Mucosa of descending colon (tissue), 3 donors: Measurements from ENCODE around the gene DRC1. TPM values are rescaled to one million over a fixed set of nuclear protein-coding genes. Genes with fewer than 3 reads are reported as not detected.
A peak's percentile ranks its signal among the peaks of the same experiment; 100 is the strongest.

ENCODE experiments used
- ATAC-seq: fragments of 200-7000 bp; cut with Tn5 transposase; one replicate; pipeline ENCODE4 v1.9.1; 2020; ENCODE audit warnings: mild to moderate bottlenecking, moderate library complexity
- DNase-seq, 3 donors: peaks; one replicate each; pipeline ENCODE4 v3.0.0-alpha.2; 2020
- H3K36me3 ChIP-seq: fragments of 200-600 bp; one replicate; pipeline ENCODE4 v1.8.0; 2021; ENCODE audit warnings: low read depth, mild to moderate bottlenecking
- H3K4me1 ChIP-seq: fragments of 200-600 bp; one replicate; pipeline ENCODE4 v1.8.0; 2021; ENCODE audit warnings: low read depth, mild to moderate bottlenecking
- H3K4me3 ChIP-seq: fragments of 200-600 bp; one replicate; pipeline ENCODE4 v1.8.0; 2021; ENCODE audit warnings: mild to moderate bottlenecking
- H3K9me3 ChIP-seq: fragments of 200-600 bp; one replicate; pipeline ENCODE4 v1.8.0; 2021; ENCODE audit warnings: mild to moderate bottlenecking
- CTCF ChIP-seq: fragments of 200-600 bp; IDR thresholded peaks from one replicate; pipeline ENCODE4 v1.8.0; 2022; ENCODE audit warnings: antibody characterized with exemption, mild to moderate bottlenecking
- intact Hi-C, 2 donors: fragments of 100-400 bp; cut with DNase I in 1 of 2; cut with micrococcal nuclease in 1 of 2; formaldehyde crosslinking; loops; one replicate each; pipeline versions ENCODE4 v1.11.0 to v1.11.1; 2022; cut with DNase I, micrococcal nuclease
- total RNA-seq, 3 donors: library from RNA; stranded (reverse); fragmentation: NEBNext Ultra II Directional in 2 of 3; extraction: Animal tissue kit (Norgen Biotek cat#: 25700) in 2 of 3; gene quantifications; one replicate each; pipeline versions ENCODE4 v1.2.1 to v1.2.4, GENCODE V29; 2021 to 2023
- donor health status: DM: no; HTN: no; CAD: no; lungs with moderate emphysema.
- donor health status: DM: no; HTN: no; CAD: no.
- donor health status: DM: no; HTN: yes; CAD: no.

The DRC1 gene
- total RNA-seq, 3 donors from 2014 or later = not detected

- no peak for TF ChIP-seq CTCF
- ATAC-seq (no peak), DNase-seq (no peak)
- Histone ChIP-seq H3K9me3 (no peaks in the 10 kb centered on the region), H3K4me3 (no peak overlapping the region), H3K4me1 (no peaks in the 10 kb centered on the region), H3K36me3 (no peaks in the 10 kb centered on the region)
- intact Hi-C loops = no loop called here
These were observed 81.3 kb downstream of the DRC1 start for GRCh38 chr2:26483027-26483326.

GRCh38 chr2:26483516-26483915, 81.8 kb downstream of the DRC1 start:
- H3K9me3 ChIP-seq = no peaks in the 10 kb centered on the region
- H3K4me1 ChIP-seq = no peaks in the 10 kb centered on the region
- ATAC-seq = no peak
- intact Hi-C loops = no loop called here
- TF ChIP-seq CTCF = no peak
- H3K36me3 ChIP-seq = no peaks in the 10 kb centered on the region
- no peak overlapping the region for H3K4me3 ChIP-seq
- DNase-seq = no peak

GRCh38 chr2:26483957-26484565, 82.3 kb downstream of the DRC1 start:
- no peaks in the 10 kb centered on the region for H3K9me3 ChIP-seq
- H3K36me3 ChIP-seq = no peaks in the 10 kb centered on the region
- H3K4me1 ChIP-seq = no peaks in the 10 kb centered on the region
- H3K4me3 ChIP-seq = no peak overlapping the region
- no peak for ATAC-seq
- no peak for TF ChIP-seq CTCF
- peak in 2 of 3 donors; percentile 7 for DNase-seq
- intact Hi-C loops = no loop called here

- ATAC-seq = no peak
These were observed 82.9 kb downstream of the DRC1 start for GRCh38 chr2:26484579-26484978.

GRCh38 chr2:26485099-26485498, 83.4 kb downstream of the DRC1 start:
- Histone ChIP-seq H3K4me1 (no peaks in the 10 kb centered on the region), H3K9me3 (no peaks in the 10 kb centered on the region), H3K4me3 (no peak overlapping the region), H3K36me3 (no peaks in the 10 kb centered on the region)
- no peak for DNase-seq
- TF ChIP-seq CTCF = no peak
- ATAC-seq = no peak
- intact Hi-C loops = no loop called here

More at GRCh38 chr2:26484579-26484978, 82.9 kb downstream of the DRC1 start:
- no peak for TF ChIP-seq CTCF
- no peaks in the 10 kb centered on the region for H3K36me3 ChIP-seq
- peak in 1 of 3 donors; percentile 5 for DNase-seq
- no peak overlapping the region for H3K4me3 ChIP-seq
- H3K9me3 ChIP-seq = no peaks in the 10 kb centered on the region
- no peaks in the 10 kb centered on the region for H3K4me1 ChIP-seq
- intact Hi-C loops = no loop called here
